Calu3 (cell line): ENCODE measurements around the gene NKG7. TPM values are rescaled to one million over a fixed set of nuclear protein-coding genes. Genes with fewer than 3 reads are reported as not detected.

Source experiments
- BruUV-seq: library from RNA; stranded (reverse); fragments of 400-500 nt; replicated peaks from 2 replicates; lab custom pipeline; 2021; lab: Mats Ljungman, UMichigan
- CTCF ChIA-PET: fragments of 300-600 bp; sonication (Branson Sonifier 250); formaldehyde crosslinking; loops from one replicate; lab custom pipeline; 2022; ENCODE audit warnings: antibody characterized with exemption; lab: Charles Lee
- DNase-seq: peaks from one replicate; pipeline ENCODE4 v3.0.0; 2022
- H3K27ac Mint-ChIP-seq: one replicate; pipeline ENCODE4 v1.8.0; 2022; ENCODE audit warnings: mixed read lengths; ENCODE audit not compliant: unreplicated experiment
- H3K27me3 Mint-ChIP-seq: one replicate; pipeline ENCODE4 v1.8.0; 2022; ENCODE audit warnings: mixed read lengths; ENCODE audit not compliant: unreplicated experiment
- H3K36me3 Mint-ChIP-seq: one replicate; pipeline ENCODE4 v1.8.0; 2022; ENCODE audit warnings: mild to moderate bottlenecking, moderate library complexity, mixed read lengths; ENCODE audit not compliant: insufficient read depth, unreplicated experiment
- H3K4me1 Mint-ChIP-seq: one replicate; pipeline ENCODE4 v1.8.0; 2022; ENCODE audit warnings: mild to moderate bottlenecking, low read depth, mixed read lengths; ENCODE audit not compliant: unreplicated experiment
- H3K4me3 Mint-ChIP-seq: one replicate; pipeline ENCODE4 v1.8.0; 2022; ENCODE audit warnings: mild to moderate bottlenecking, low read depth, moderate library complexity, mixed read lengths; ENCODE audit not compliant: unreplicated experiment
- H3K9me3 Mint-ChIP-seq: one replicate; pipeline ENCODE4 v1.8.0; 2022; ENCODE audit warnings: low read depth, mixed read lengths; ENCODE audit not compliant: unreplicated experiment
- CTCF ChIP-seq: fragments of 200-600 bp; IDR thresholded peaks from one replicate; pipeline ENCODE4 v1.8.0; 2022; ENCODE audit warnings: antibody characterized with exemption; ENCODE audit not compliant: unreplicated experiment
- intact Hi-C: fragments of 100-400 bp; cut with micrococcal nuclease; formaldehyde crosslinking; loops from one replicate; pipeline ENCODE4 v1.10.0; 2022; ENCODE audit not compliant: unreplicated experiment
- total RNA-seq: library from RNA; stranded (reverse); gene quantifications from 2 replicates; pipeline ENCODE4 v1.2.3, GENCODE V29; 2022

The NKG7 gene
- total RNA-seq, 1 experiment from 2014 or later = not detected

DNA sequence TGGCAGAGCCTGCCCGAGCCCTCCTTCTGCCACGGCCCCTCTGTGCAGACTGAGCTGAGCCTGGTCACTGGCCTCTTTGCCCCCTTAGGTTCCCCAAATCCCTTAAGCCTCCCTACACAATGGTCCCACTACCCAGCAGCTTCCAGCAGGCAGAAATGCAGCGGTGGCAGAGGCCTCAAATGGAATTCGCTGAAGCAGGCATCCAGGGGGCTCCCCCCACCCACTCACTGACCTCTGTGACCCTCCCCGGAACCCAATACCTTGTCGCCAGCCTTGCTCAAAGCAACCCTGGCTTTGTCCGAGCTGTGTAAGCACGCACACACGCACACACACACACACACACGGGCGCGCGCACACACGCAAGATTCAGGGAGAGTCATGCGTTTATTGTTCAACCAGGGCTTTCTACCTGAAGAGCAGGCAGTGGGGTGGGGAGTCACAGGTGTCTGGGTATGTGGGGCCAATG, 15.5 kb upstream of the NKG7 start, which contains the start of gene LIM2:
TSS of gene LIM2 (minus strand) at position 51 of the 466 bp plus-strand sequence. CDS start 531 bp downstream, outside the sequence.
- no peak within 1 kb of the TSS for H3K4me3 Mint-ChIP-seq
- no peaks in the 10 kb centered on the region for H3K4me1 Mint-ChIP-seq
- no peak within 1 kb of the TSS for H3K27ac Mint-ChIP-seq
- H3K9me3 Mint-ChIP-seq = no peaks in the 10 kb centered on the region
- H3K27me3 Mint-ChIP-seq = peaks cover 17% of the 10 kb centered on the region
- CTCF ChIA-PET = interaction anchor here (0.9 kb wide), 1 partner anchor 21 kb away, joined by 3 read pairs; no protein-coding TSS in a partner anchor
- no TSS peak for BruUV-seq
- DNase-seq = no peak
- no peak for TF ChIP-seq CTCF
- intact Hi-C loops = no loop called here
- peaks cover 6% of the 10 kb centered on the region for H3K36me3 Mint-ChIP-seq

GRCh38 chr19:51386882-51387520, 14.5 kb upstream of the NKG7 start:
- no peaks in the 10 kb centered on the region for H3K9me3 Mint-ChIP-seq
- CTCF ChIA-PET = no interaction called here
- H3K27me3 Mint-ChIP-seq = peaks cover 26% of the 10 kb centered on the region
- BruUV-seq = no TSS peak
- TF ChIP-seq CTCF = no peak
- intact Hi-C loops = no loop called here
- H3K27ac Mint-ChIP-seq = no peak overlapping the region
- no peaks in the 10 kb centered on the region for H3K4me1 Mint-ChIP-seq
- H3K36me3 Mint-ChIP-seq = peaks cover 6% of the 10 kb centered on the region
- DNase-seq = no peak
- no peak overlapping the region for H3K4me3 Mint-ChIP-seq

DNA sequence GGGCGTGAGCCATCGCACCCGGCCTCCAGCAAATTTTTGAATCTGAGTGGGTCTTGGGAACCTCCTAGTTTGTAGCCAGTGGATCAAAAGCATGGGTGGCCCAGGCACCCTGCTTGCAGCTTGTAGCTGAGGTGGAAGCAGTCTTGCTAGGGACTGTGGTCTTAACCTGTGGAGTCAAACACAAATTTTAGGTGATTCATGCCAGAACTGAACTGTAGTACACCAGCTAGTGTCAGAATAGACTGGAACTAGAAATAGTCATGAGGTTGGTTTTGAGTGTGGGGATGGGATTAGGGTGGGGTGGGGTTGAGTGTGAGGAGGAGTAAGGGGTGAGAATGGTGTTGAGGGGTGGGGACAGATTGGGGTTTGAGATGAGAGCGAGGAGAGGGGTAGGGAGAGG, 9.6 kb upstream of the NKG7 start:
- Mint-ChIP-seq H3K27me3 (peaks cover 17% of the 10 kb centered on the region), H3K4me3 (no peak overlapping the region), H3K9me3 (no peaks in the 10 kb centered on the region), H3K36me3 (no peaks in the 10 kb centered on the region), H3K4me1 (no peaks in the 10 kb centered on the region), H3K27ac (no peak overlapping the region)
- no TSS peak for BruUV-seq
- no peak for DNase-seq
- intact Hi-C loops = no loop called here
- TF ChIP-seq CTCF = no peak
- CTCF ChIA-PET = interaction anchor here (0.7 kb wide), 1 partner anchor 73 kb away, joined by 9 read pairs; no protein-coding TSS in a partner anchor

DNA sequence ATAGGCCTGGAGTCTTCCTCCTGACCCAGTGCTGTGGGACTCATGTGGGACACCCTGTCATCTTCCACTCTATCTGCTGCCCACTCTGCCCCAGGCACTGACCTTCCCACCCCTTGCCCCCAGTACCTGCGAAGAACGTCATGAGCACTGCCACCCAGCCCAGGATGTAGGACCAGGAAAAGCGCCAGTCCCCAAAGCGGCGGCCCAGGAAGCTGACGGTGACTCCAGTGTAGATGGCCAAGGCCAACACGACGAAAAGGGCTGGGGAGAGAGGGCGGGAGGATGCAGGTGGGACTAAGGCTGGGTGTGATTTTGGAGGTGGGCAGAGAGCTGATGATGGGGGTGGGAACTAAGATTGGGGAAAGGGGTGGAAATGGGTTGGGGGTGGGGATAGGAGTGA, 7.9 kb upstream of the NKG7 start:
- no peaks in the 10 kb centered on the region for H3K36me3 Mint-ChIP-seq
- intact Hi-C loops = no loop called here
- no peak overlapping the region for H3K4me3 Mint-ChIP-seq
- no peak for TF ChIP-seq CTCF
- CTCF ChIA-PET = no interaction called here
- H3K27me3 Mint-ChIP-seq = peaks cover 17% of the 10 kb centered on the region
- no TSS peak for BruUV-seq
- H3K27ac Mint-ChIP-seq = no peak overlapping the region
- DNase-seq = no peak
- no peaks in the 10 kb centered on the region for H3K4me1 Mint-ChIP-seq
- no peaks in the 10 kb centered on the region for H3K9me3 Mint-ChIP-seq
